SH-SY5Y (cell line): ENCODE data around the gene SH2D1B.

Experiments used
- GATA2 ChIP-seq: IDR thresholded peaks from 2 replicates; pipeline ENCODE4 v1.6.1; 2011; ENCODE audit warnings: mild to moderate bottlenecking, low read depth, low read length
- GATA3 ChIP-seq: IDR thresholded peaks from 2 replicates; pipeline ENCODE4 v1.6.1; 2011; ENCODE audit warnings: low read depth, mild to moderate bottlenecking, low read length, moderate library complexity

DNA sequence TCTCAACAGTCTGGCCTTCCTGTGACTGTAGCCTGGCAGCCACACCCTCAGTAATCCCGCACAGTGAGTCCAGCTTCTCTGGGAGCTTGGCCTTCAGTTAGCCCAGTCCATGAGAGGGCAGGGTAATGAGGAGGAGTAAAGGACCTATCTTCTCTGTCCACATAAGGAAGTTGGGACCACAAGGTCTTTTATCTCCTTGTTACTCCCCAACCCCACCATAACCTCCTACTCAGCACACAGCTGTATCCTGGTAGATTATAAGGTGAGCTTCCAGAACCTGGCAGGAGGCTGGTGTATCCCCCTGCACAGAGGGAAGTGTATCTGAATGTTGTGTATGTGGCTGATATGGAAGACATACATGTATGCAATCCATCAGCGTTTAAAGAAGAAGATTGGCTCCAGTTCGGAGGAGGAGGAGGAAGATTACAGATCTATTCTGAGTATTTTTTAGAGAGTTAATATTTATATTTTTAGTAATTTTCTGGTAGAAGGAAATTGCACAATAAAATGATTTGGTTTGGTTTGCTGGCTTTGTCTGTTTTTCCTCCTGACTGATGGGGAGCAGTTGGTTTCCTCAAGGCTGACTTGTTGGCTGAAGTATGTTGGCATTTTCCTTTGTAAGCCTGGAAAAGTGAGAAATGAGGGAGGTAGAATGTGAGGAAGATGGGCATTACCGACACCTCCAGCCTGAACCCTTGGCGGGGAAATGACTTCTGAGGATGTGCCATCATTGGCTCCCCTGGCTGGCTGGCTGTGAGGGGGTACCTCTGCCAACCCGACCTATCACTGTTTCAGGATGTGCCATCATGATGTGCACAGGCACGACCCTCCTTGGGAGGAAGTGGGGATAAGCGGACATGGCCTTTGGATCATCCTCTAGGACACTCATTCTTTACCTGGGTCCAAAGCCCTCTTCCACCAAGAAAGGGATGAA lies 25.4 kb downstream of the SH2D1B start:
- TF ChIP-seq GATA2 (no peak), GATA3 (no peak)
